Common myeloid progenitor, CD34-positive (primary cell): ENCODE measurements around the gene RNASEH2B.

ENCODE experiments used
- CTCF ChIA-PET: fragments of 350-600 bp; sonication (Branson Sonifier 250); formaldehyde crosslinking; loops from one replicate; lab custom pipeline; 2021; ENCODE audit warnings: antibody characterized with exemption; lab: Charles Lee
- POLR2A ChIA-PET: fragments of 350-600 bp; sonication (Branson Sonifier 250); formaldehyde crosslinking; loops from one replicate; lab custom pipeline; 2021; ENCODE audit warnings: antibody characterized with exemption; lab: Charles Lee
- DNase-seq, 3 donors: peaks; one replicate each; pipeline versions ENCODE4 v3.0.0 to v3.0.0-alpha.2; 2013
- H3K27ac ChIP-seq, 2 experiments: 1 replicate in 1 of 2; 2 replicates in 1 of 2; pipeline ENCODE4 v1.7.0; 2013; ENCODE audit warnings: inconsistent platforms in 2 of 2, low read length in 2 of 2, mild to moderate bottlenecking in 2 of 2, low read depth in 1 of 2, moderate library complexity in 1 of 2; ENCODE audit not compliant: severe bottlenecking in 2 of 2, insufficient read depth in 1 of 2, poor library complexity in 1 of 2
- H3K27me3 ChIP-seq, 5 experiments: replicated peaks in 2 of 5; 1 replicate in 3 of 5; 2 replicates in 2 of 5; pipeline versions ENCODE4 v1.6.1 to v1.7.0; 2013; ENCODE audit warnings: low read length in 4 of 5, mild to moderate bottlenecking in 2 of 5, moderate library complexity in 2 of 5, inconsistent platforms in 1 of 5; ENCODE audit not compliant: insufficient read depth in 5 of 5, control insufficient read depth in 4 of 5
- H3K36me3 ChIP-seq, 4 experiments: 1 replicate in 2 of 4; 2 replicates in 2 of 4; pipeline versions ENCODE4 v1.6.1 to v1.7.0; 2013; ENCODE audit warnings: low read length in 3 of 4, control low read depth in 1 of 4, mild to moderate bottlenecking in 1 of 4; ENCODE audit not compliant: control insufficient read depth in 4 of 4, insufficient read depth in 4 of 4
- H3K4me1 ChIP-seq, 4 experiments: 1 replicate in 3 of 4; 2 replicates in 1 of 4; pipeline versions ENCODE4 v1.6.1 to v1.7.1; 2013; ENCODE audit warnings: low read length in 3 of 4, mild to moderate bottlenecking in 3 of 4, control low read depth in 1 of 4, inconsistent platforms in 1 of 4, moderate library complexity in 1 of 4; ENCODE audit not compliant: control insufficient read depth in 4 of 4, insufficient read depth in 4 of 4; ENCODE audit errors: control extremely low read depth in 1 of 4
- H3K4me3 ChIP-seq, 7 experiments: 1 replicate in 4 of 7; 2 replicates in 3 of 7; pipeline versions ENCODE4 v1.5.1 to v1.7.0; 2013; ENCODE audit warnings: mild to moderate bottlenecking in 7 of 7, low read length in 6 of 7, moderate library complexity in 6 of 7, inconsistent platforms in 2 of 7, low read depth in 2 of 7, control low read depth in 1 of 7; ENCODE audit not compliant: insufficient read depth in 4 of 7, control insufficient read depth in 1 of 7; ENCODE audit errors: extremely low read depth in 1 of 7
- H3K9me3 ChIP-seq, 5 experiments: 1 replicate in 4 of 5; 2 replicates in 1 of 5; pipeline versions ENCODE4 v1.6.1 to v1.7.1; 2013; ENCODE audit warnings: low read length in 4 of 5, mild to moderate bottlenecking in 2 of 5, inconsistent platforms in 1 of 5, low read depth in 1 of 5, moderate library complexity in 1 of 5; ENCODE audit not compliant: control insufficient read depth in 4 of 5, insufficient read depth in 2 of 5; ENCODE audit errors: control extremely low read depth in 1 of 5
- WGBS: methylation state at CpG from one replicate; pipeline ENCODE4 v1.1.5; 2013; ENCODE audit not compliant: insufficient coverage; 5-methylcytosine and 5-hydroxymethylcytosine counted together

The RNASEH2B gene

DNA sequence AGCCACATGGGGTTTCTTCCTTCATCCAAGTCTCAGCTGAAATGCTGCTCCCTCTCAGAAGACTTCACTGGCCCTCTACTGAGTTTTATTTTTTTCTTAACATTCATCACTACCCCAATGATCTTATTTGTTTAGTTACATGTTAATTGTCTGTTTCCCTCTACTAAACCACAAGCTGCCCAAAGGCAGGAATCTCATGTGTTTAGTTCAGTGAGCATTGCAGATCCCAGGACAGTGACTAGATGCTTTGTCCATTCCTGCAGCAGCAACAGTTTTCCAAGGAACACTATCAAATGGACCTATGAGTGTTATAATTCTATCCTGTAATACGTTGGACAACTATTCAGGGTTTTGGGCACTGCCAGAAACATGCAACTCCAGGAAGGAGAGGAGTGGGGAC lies 93.1 kb downstream of the RNASEH2B start:
- H3K4me1 ChIP-seq, result peaks cover 0 to 9% (median 0%) of the 10 kb centered on the region in 4 experiments
- no peak overlapping the region for H3K27ac ChIP-seq
- H3K36me3 ChIP-seq, result no peaks in the 10 kb centered on the region
- POLR2A ChIA-PET, result no interaction called here
- H3K4me3 ChIP-seq, result no peak overlapping the region
- no peak for DNase-seq
- CTCF ChIA-PET, result interaction anchor here (0.8 to 1.3 kb wide), 3 partner anchors 10 to 63 kb away, joined by 3 to 4 read pairs (median 3); no protein-coding TSS in a partner anchor
- H3K9me3 ChIP-seq, result no peaks in the 10 kb centered on the region
- WGBS, result 100% methylated on average over 1 of the region's 1 CpG
- H3K27me3 ChIP-seq, result no peaks in the 10 kb centered on the region

GRCh38 chr13:51003642-51004041 lies 94.1 kb downstream of the RNASEH2B start:
- H3K4me3 ChIP-seq, result no peak overlapping the region
- no peaks in the 10 kb centered on the region for H3K27me3 ChIP-seq
- H3K4me1 ChIP-seq, result peaks cover 0 to 9% (median 0%) of the 10 kb centered on the region in 4 experiments
- peak in 1 of 3 donors; percentile 3 for DNase-seq
- 91% methylated on average over 4 of the region's 7 CpGs for WGBS
- H3K36me3 ChIP-seq, result no peaks in the 10 kb centered on the region
- POLR2A ChIA-PET, result no interaction called here
- CTCF ChIA-PET, result interaction anchor here (0.6 to 1.3 kb wide), 5 partner anchors 11 to 62 kb away, joined by 3 to 4 read pairs (median 3); no protein-coding TSS in a partner anchor
- H3K27ac ChIP-seq, result no peak overlapping the region
- no peaks in the 10 kb centered on the region for H3K9me3 ChIP-seq

- CTCF ChIA-PET, result interaction anchor here (1.2 to 1.3 kb wide), 3 partner anchors 11 to 62 kb away, joined by 3 to 4 read pairs (median 4); no protein-coding TSS in a partner anchor
- WGBS, result 43% methylated on average over 13 of the region's 18 CpGs
- DNase-seq, result peak in 2 of 3 donors; percentile 27 to 42
- no peaks in the 10 kb centered on the region for H3K36me3 ChIP-seq
- H3K4me3 ChIP-seq, result peak overlapping the region in 1 of 7 experiments; percentile 17
- H3K4me1 ChIP-seq, result peaks cover 0 to 9% (median 0%) of the 10 kb centered on the region in 4 experiments
- no peaks in the 10 kb centered on the region for H3K9me3 ChIP-seq
- POLR2A ChIA-PET, result no interaction called here
- H3K27ac ChIP-seq, result no peak overlapping the region
- no peaks in the 10 kb centered on the region for H3K27me3 ChIP-seq
Observed at GRCh38 chr13:51004111-51004865, 94.7 kb downstream of the RNASEH2B start.

DNA sequence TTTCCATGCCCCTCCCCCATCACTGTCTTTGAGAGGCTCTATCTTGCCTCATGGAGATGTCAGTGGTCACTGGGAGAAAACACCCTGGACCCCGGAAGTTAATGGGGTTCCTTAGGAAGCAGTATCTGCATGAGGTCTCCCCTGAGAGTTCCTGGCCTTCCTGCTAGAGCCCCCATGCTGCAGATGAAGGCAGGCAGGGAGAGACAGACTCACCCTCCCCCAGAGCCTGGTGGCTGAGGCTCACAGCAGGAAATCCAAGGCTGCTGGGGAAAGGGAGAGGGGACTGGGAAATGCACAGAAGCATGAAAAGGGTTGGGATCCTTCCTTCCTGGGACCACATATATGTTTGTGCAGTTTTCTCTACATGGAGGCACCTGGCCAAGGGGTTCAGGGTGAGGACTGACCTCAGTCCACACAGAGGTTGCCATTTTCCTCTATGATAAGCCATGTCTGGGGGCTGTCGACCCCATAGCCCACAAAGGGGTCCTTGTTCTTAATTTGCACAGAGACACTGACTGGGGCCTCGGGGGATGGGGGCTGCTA lies 95.4 kb downstream of the RNASEH2B start:
- Histone ChIP-seq H3K4me3 (no peak overlapping the region), H3K9me3 (no peaks in the 10 kb centered on the region), H3K27ac (no peak overlapping the region), H3K36me3 (no peaks in the 10 kb centered on the region), H3K4me1 (peaks cover 0 to 9% (median 0%) of the 10 kb centered on the region in 4 experiments), H3K27me3 (no peaks in the 10 kb centered on the region)
- CTCF ChIA-PET, result interaction anchor here (1.2 to 2.5 kb wide), 4 partner anchors 12 to 64 kb away, joined by 3 to 8 read pairs (median 5); no protein-coding TSS in a partner anchor
- no peak for DNase-seq
- WGBS, result 84% methylated on average over 3 of the region's 3 CpGs
- POLR2A ChIA-PET, result no interaction called here

DNA sequence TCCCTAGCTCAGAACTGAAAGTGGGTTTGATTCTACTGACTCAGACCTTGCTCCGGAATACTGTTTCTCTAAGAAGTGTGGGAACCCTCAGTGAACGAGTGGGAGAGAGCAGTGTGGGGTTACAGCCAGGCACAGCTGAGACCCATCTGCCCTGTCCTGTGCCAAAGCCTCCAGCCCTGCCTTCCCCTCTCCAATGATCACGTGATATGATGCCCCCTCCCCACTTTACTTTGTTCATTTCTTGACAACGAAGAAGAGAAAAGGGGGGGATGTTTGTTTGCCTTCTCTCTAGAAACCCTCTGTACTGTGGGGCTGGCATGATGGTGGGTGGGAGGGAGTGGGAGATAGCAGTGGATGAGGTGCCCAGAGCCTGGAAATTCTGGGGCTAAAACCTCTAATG lies 96.0 kb downstream of the RNASEH2B start:
- Histone ChIP-seq H3K9me3 (no peaks in the 10 kb centered on the region), H3K36me3 (no peaks in the 10 kb centered on the region), H3K4me3 (no peak overlapping the region), H3K27me3 (no peaks in the 10 kb centered on the region), H3K27ac (no peak overlapping the region), H3K4me1 (peaks cover 0 to 9% (median 0%) of the 10 kb centered on the region in 4 experiments)
- POLR2A ChIA-PET, result interaction anchor here (0.6 kb wide), 1 partner anchor 226 kb away, joined by 3 read pairs; no protein-coding TSS in a partner anchor
- CTCF ChIA-PET, result interaction anchor here (1.0 to 2.5 kb wide), 5 partner anchors 9 to 63 kb away, joined by 3 to 8 read pairs (median 6); no protein-coding TSS in a partner anchor
- 100% methylated on average over 2 of the region's 4 CpGs for WGBS
- no peak for DNase-seq
